Adipocyte (in vitro differentiated cells): ENCODE results near the gene UBE2J2.

Source experiments
- DNase-seq: peaks from one replicate; pipeline ENCODE4 v3.0.0-alpha.2; 2015; ENCODE audit warnings: low read depth
- H3K27me3 ChIP-seq: replicated peaks from 2 replicates; pipeline ENCODE4 v1.7.0; 2013; ENCODE audit warnings: mild to moderate bottlenecking, low read length, moderate library complexity; ENCODE audit not compliant: control insufficient read depth, insufficient read depth
- H3K36me3 ChIP-seq: 2 replicates; pipeline ENCODE4 v1.7.0; 2013; ENCODE audit warnings: low read length, mild to moderate bottlenecking, moderate library complexity; ENCODE audit not compliant: control insufficient read depth, insufficient read depth, severe bottlenecking
- H3K4me1 ChIP-seq: 2 replicates; pipeline ENCODE4 v1.7.0; 2013; ENCODE audit warnings: mild to moderate bottlenecking, low read length, moderate library complexity; ENCODE audit not compliant: control insufficient read depth, insufficient read depth
- H3K4me3 ChIP-seq: 2 replicates; pipeline ENCODE4 v1.7.0; 2013; ENCODE audit warnings: mild to moderate bottlenecking, low read length, moderate library complexity
- H3K9ac ChIP-seq: 2 replicates; pipeline ENCODE4 v1.7.0; 2013; ENCODE audit warnings: mild to moderate bottlenecking, low read length, moderate library complexity
- H3K9me3 ChIP-seq: 2 replicates; pipeline ENCODE4 v1.7.0; 2013; ENCODE audit warnings: mild to moderate bottlenecking, low read length, moderate library complexity; ENCODE audit not compliant: control insufficient read depth

Gene UBE2J2

DNA sequence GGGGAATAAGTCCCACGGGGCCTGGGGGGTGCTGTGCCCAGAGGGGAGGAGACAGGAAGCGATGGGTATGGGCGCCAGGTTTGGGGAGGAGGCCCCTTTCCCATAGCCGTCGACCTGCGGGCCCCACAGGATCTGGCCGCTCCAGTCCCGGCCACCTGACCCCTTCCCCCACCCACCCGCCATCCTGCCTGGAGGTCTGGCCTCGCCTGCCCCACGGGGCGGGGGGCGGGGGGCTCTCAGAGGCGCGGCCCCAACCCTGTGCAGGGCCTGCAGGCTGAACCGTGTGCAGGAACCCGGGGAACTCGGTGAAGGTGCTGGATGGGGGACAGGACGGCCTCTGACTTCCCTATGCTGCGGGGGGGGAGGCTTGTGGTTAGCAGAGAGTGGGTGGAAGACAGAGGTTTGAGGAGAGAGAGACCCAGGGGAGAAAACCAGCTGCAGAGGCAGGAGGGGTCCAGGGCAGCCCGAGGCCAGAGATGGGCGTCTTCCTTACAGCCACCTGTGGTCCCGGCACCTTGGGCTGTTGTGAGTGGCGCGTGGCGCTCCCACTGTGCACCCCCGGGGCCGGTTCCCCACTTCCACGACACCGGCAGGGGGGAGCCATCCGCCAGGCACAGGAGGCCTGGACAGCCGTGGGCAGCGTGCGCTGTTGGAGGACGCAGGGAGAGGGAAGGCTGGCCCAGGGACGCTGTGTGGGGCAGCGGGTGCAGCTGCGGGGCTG lies 64.8 kb downstream of the UBE2J2 start:
- DNase-seq: no peak
- Histone ChIP-seq H3K4me1 (peaks cover 5% of the 10 kb centered on the region), H3K36me3 (no peaks in the 10 kb centered on the region), H3K4me3 (peak overlapping the region; percentile 64), H3K9me3 (no peaks in the 10 kb centered on the region), H3K27me3 (peaks cover 20% of the 10 kb centered on the region), H3K9ac (no peak overlapping the region)

DNA sequence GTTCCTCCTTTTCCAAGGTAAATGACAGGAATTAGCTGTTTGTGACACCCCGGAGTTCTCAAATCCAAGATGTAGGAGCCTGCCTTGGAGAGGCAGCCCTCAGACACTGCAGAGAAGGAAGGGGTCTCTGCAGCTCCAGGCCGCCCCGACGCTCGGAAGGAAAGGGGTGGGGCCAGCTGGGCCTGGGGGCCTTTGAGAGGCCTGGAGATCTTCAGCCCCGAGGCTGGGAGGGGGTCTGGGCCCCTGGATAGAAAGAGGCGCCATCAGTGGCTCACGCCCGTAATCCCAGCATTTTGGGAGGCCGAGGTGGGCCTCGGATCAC lies 66.1 kb downstream of the UBE2J2 start:
- Histone ChIP-seq H3K9ac (no peak overlapping the region), H3K36me3 (no peaks in the 10 kb centered on the region), H3K4me3 (no peak overlapping the region), H3K9me3 (no peaks in the 10 kb centered on the region), H3K27me3 (peaks cover 20% of the 10 kb centered on the region), H3K4me1 (peaks cover 5% of the 10 kb centered on the region)
- no peak for DNase-seq

- H3K27me3 ChIP-seq: peaks cover 20% of the 10 kb centered on the region
- H3K9me3 ChIP-seq: no peaks in the 10 kb centered on the region
- no peak overlapping the region for H3K4me3 ChIP-seq
- DNase-seq: no peak
- H3K9ac ChIP-seq: no peak overlapping the region
- peaks cover 5% of the 10 kb centered on the region for H3K4me1 ChIP-seq
- no peaks in the 10 kb centered on the region for H3K36me3 ChIP-seq
Measured at GRCh38 chr1:1206966-1207531, 66.6 kb downstream of the UBE2J2 start.

DNA sequence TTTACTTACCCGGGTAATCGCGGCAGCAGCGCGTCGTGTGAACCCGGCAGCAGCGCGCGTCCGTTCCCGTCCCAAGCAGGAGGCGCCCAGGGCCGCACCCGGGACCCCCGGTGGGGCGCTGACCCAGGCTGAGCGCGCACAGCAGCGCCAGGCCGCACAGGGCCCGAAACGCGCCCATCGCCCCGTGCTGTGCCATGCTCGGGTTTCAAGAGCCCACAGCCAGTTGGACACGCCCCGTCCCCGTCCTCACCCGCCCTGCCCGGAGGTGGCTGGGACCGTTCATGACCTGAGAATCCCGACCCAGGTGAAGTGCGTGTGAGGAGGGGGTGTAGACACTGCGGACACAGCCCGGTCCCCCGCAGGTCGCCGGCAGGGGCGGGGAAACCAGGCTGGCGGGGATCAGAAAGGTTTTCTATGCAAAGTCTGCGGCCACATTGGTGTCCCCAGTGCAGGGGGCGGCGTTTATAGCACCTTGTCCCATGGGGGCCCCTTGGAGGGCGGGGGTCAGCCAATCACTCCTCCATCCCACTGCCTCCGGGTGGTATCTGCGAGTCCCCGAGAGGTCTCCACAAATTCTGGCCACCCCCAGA lies 67.2 kb downstream of the UBE2J2 start, which contains the start of gene TNFRSF18:
Gene TNFRSF18, minus strand, starts transcription at position 217 of the 590 bp plus-strand sequence. Its CDS starts 21 bp downstream, at position 196.
- Histone ChIP-seq H3K27me3 (peaks cover 20% of the 10 kb centered on the region), H3K9ac (no peak within 1 kb of the TSS), H3K4me1 (peaks cover 5% of the 10 kb centered on the region), H3K36me3 (no peaks in the 10 kb centered on the region), H3K9me3 (no peaks in the 10 kb centered on the region), H3K4me3 (no peak within 1 kb of the TSS)
- no peak for DNase-seq

DNA sequence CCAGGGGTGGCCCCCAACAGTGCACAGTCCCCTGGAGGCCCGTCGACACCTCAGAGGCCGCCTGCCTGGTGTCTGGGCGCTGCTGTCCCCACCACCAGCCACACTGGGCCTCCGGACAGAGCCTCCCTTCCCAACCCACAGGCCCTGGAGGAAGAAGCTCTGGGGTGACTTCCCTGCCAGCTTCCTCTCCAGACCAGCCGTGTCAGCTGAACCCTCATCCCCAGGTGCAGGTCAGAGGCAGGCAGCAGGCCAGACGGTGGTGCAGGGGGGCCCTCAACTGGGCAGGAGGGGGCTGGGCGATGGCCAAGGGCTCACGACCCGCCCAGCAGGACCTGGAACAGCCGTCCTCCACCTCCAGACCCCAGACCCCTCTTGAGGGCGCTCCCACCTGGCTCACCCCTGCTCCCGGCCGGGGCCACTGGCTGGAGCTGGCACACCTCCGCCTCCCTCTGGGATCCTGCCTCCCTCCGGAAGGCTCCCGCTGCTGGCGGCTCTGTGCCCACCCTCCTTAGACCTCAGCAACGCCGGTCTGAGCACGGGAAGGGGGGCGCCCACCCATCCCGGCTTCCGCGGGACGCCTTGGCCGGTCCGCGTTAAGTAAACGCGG lies 67.8 kb downstream of the UBE2J2 start:
- Histone ChIP-seq H3K27me3 (peaks cover 20% of the 10 kb centered on the region), H3K4me1 (peaks cover 5% of the 10 kb centered on the region), H3K9me3 (no peaks in the 10 kb centered on the region), H3K4me3 (no peak overlapping the region), H3K36me3 (no peaks in the 10 kb centered on the region), H3K9ac (no peak overlapping the region)
- no peak for DNase-seq

- Histone ChIP-seq H3K4me3 (no peak overlapping the region), H3K4me1 (peaks cover 5% of the 10 kb centered on the region), H3K36me3 (no peaks in the 10 kb centered on the region), H3K27me3 (peaks cover 20% of the 10 kb centered on the region), H3K9me3 (no peaks in the 10 kb centered on the region), H3K9ac (no peak overlapping the region)
- DNase-seq: no peak
Measured at GRCh38 chr1:1204998-1205768, 68.5 kb downstream of the UBE2J2 start.

GRCh38 chr1:1204425-1204920 lies 69.2 kb downstream of the UBE2J2 start:
- Histone ChIP-seq H3K4me3 (no peak overlapping the region), H3K4me1 (peaks cover 5% of the 10 kb centered on the region), H3K9ac (no peak overlapping the region), H3K36me3 (no peaks in the 10 kb centered on the region), H3K27me3 (peaks cover 20% of the 10 kb centered on the region), H3K9me3 (no peaks in the 10 kb centered on the region)
- no peak for DNase-seq
